GM19193 (cell line): Measurements from ENCODE around the gene TP53RK.

ENCODE experiments used
- POLR2A ChIP-seq: IDR thresholded peaks from 4 replicates; pipeline ENCODE4 v1.6.1; 2011; ENCODE audit not compliant: insufficient read depth, insufficient read length; ENCODE audit errors: extremely low read depth

Gene TP53RK

GRCh38 chr20:46661659-46662058 is 27.6 kb downstream of the TP53RK start:
- TF ChIP-seq POLR2A = no peak

GRCh38 chr20:46660487-46660886 is 28.8 kb downstream of the TP53RK start:
- no peak for TF ChIP-seq POLR2A

GRCh38 chr20:46657618-46658017 is 31.6 kb downstream of the TP53RK start:
- no peak for TF ChIP-seq POLR2A

- no peak for TF ChIP-seq POLR2A
These were observed 32.1 kb downstream of the TP53RK start for GRCh38 chr20:46657137-46657536.

- no peak for TF ChIP-seq POLR2A
These were observed 36.5 kb downstream of the TP53RK start for GRCh38 chr20:46652699-46653098.

- TF ChIP-seq POLR2A = no peak
These were observed 37.9 kb downstream of the TP53RK start, which contains the start of gene SLC13A3 for GRCh38 chr20:46651091-46651962. SLC13A3 (minus strand) TSS chr20:46651459; CDS start chr20:46651421, 38 bp downstream.

- TF ChIP-seq POLR2A = no peak
These were observed 38.6 kb downstream of the TP53RK start for GRCh38 chr20:46650575-46651090.

- TF ChIP-seq POLR2A = no peak
These were observed 39.2 kb downstream of the TP53RK start for GRCh38 chr20:46649965-46650542.

- no peak for TF ChIP-seq POLR2A
These were observed 39.6 kb downstream of the TP53RK start for GRCh38 chr20:46649650-46649949.

- no peak for TF ChIP-seq POLR2A
These were observed 40.2 kb downstream of the TP53RK start for GRCh38 chr20:46648903-46649649.

GRCh38 chr20:46647469-46647868 is 41.8 kb downstream of the TP53RK start:
- TF ChIP-seq POLR2A = no peak

- no peak for TF ChIP-seq POLR2A
These were observed 42.4 kb downstream of the TP53RK start for GRCh38 chr20:46646659-46647380.

- TF ChIP-seq POLR2A = no peak
These were observed 43.1 kb downstream of the TP53RK start for GRCh38 chr20:46646122-46646521.

GRCh38 chr20:46644733-46645132 is 44.5 kb downstream of the TP53RK start:
- no peak for TF ChIP-seq POLR2A

- no peak for TF ChIP-seq POLR2A
These were observed 45.1 kb downstream of the TP53RK start for GRCh38 chr20:46644160-46644559.
